ENCODE data around the gene DIAPH3.
"Not testable (repeated sequence)": the region's sequence is repeated elsewhere in the genome, so short reads cannot be mapped to it uniquely, and the experiment has no call there.

Gene DIAPH3

DNA sequence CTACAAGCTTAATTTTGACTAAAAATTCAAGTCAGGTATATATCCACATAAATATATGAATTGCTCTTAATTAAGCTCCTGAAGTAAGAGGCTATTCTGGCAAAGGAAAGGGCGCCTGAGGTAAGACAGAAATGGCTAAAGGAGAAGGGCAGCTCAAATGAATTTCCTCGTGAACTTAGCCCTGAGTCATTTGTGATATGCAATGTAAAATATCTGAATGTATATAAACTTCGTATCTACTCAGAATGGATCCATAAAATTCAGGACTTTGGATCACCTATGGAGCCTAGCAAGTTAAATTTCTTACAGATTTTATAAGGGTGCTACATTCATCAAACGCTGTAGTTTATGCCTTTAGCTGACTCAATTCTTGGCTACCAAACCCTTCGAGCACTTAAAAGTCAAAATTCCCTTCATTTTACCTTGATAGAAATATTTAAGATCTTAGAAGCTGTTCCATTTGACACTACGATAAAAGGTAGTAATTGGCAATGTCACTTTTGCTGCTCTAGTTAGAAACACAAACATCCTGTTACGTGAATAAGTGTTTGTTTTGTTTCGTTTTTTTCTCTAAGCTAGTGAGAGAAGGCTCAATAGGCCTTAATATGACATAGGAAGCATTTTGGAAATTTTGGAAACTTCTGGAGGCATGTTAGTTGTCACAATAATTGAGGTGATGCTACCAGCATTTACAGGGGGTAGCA, 69.2 kb downstream of the DIAPH3 start:
- no peak for DNase-seq

DNA sequence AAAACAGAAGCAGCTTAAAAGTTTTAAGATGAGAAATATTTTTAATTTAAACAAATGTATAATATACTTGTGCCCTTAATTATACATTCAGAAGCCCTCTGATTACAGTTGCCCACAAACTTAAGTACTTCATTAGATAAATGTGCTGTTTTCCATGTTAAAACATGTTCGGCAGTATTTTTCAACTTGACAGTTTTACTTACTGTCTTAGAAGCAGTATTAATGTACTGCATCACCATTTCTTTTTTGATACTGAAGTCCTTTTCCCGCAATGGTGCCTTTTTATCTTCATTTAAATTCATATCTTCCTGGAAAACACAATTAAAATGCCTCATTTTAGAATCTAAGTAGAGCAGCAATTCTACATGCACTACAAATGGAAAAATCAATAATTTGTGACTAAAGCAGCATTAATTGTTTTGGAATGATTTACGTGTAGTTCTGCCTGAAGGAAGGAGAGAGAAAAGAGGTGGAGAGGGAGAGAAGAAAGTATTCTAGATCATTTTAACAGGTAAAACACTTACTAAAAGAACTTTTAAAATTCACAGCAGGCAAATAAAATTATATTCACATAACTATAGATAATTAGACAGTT, 70.2 kb downstream of the DIAPH3 start:
- no peak for DNase-seq

DNA sequence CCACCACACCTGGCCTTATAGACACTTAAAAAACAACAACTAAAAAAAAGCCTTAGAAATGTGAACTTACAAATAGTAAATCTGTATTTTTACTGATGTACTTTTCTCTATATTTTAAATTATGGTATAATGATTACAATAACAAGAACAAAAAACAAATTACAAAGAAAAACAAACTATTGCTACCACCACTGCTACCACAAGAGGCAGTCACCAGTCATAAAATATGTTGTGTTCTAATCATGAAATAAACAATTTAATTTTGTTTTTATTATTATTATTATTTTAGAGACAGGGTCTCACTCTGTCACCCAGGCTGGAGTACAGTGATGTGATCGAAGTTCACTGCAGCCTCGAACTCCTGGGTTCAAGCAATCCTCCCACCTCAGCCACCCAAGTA, 72.2 kb downstream of the DIAPH3 start:
- no peak for DNase-seq

DNA sequence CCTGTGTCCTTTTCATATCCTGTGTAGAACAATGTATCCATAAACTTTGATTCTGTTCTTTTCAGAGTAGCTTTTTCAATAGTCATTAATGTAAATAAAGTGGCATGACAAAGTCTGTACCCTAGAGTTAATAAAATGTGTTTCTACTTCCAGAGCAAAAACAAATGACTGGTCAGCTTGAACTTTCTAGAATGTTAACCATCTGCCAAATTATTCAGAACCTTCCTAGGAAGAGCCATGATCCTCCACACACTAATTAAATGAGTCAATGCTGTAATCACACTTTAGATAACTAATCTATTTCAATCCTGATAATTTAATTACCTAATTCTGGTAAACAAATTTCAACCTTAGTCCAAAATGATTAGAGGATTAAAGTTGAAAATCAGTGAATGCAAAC, 73.2 kb downstream of the DIAPH3 start:
- no peak for DNase-seq

DNA sequence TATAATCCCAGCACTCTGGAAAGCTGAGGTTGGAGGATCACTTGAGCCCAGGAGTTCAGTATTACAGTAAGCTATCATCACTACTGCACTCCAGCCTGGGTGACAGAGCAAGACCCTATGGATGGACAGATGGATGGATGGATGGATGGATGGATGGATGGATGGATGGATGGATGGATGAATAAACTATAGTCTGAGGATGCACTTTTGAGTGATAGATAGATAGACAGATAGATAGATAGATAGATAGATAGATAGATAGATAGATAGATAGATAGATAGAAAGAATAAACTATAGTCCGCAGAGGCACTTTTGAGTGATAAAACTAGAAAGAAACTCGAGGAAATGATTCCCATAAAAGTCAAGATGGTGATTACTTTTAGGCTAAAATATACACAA, 79.9 kb downstream of the DIAPH3 start:
- not testable (repeated sequence) for DNase-seq

DNA sequence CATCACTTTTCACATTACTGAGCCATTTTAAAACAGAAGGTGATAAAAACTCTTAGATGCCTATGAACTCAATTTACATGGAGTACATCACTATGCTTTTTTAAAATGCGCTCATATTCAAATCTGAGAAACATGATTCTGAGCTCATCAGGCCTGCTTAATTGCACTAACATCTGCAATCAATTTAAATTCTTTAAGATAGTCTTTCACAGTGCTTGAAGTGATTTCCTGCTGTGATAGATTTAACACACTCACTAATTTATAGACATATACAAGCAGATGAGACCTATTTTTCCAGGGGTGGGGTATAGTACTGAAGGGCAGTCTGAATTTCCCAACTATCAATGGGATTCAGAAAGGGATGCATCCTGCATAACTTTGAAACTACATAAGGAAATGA, 82.9 kb downstream of the DIAPH3 start:
- DNase-seq = no peak

DNA sequence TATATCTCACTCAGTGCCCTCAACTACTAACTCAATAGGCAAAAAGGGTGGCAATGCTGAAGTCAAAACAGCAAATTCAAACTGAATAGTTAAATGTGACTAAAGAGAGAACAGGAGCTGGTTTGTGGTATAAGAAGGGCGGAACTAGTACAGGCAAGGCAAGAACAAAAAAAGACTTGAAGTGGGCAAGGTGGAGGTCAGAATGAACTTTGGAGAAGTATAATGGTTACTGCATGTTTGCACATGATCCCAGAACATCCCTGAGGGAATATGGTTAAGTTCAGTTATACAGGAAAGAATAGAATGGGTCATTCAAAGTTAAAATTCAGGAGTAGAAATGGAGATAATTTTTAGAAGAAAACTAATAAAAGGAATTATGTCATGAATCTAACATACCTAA, 85.5 kb downstream of the DIAPH3 start:
- DNase-seq = no peak

DNA sequence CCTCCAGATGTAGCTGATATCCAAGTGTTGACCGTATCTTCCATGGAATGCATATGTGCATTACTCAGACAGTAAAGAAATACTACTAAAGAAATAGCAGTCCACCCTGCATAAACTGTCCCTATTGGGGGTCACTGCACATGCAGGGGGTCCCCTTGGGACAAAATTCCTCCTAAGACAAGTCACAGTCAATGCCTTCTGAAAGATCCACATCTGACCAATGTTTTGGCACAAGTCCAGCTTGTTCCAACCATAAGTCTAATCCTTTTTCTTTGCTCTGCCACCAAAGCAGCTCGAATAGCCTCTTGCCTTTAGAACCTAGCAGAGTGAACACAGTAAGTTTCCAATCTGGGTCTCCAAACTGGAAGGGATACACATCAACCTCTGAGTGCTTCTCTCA, 87.9 kb downstream of the DIAPH3 start:
- no peak for DNase-seq

DNA sequence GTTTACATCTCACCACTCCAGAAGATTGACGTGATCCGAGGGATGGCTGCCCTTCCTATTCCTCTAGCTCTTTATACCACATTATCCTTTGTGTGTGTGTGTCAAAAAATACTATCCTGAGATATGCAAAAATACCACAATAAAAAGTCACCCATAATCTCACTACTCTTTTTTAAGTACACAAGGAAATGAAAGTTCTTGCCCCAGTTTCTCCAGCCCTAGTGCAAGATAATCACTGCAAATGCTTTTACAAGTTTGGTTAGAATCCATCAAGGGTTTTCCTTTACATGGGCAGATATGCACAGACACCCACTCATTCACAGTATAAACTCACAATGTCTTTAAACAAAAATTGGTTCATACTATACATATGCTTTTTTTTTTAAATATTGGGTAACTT, 89.3 kb downstream of the DIAPH3 start:
- DNase-seq = no peak

DNA sequence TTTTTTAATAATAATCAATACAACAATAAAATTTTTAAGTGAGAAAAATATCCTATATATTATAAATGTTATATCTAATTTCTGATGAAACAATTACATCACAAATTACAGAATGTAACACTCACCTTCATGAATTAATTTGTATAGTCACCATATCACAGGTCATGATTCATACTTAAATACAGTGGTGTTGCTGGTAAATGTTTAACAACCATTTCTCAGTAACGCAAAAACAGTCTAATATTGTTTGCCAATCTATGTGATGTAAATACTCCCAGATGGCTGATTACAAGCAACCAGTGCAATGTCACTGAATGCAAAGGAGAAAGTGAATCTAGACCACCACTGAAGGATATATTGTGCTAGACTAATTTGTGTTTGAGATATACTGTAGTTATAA, 97.5 kb downstream of the DIAPH3 start:
- DNase-seq = no peak

DNA sequence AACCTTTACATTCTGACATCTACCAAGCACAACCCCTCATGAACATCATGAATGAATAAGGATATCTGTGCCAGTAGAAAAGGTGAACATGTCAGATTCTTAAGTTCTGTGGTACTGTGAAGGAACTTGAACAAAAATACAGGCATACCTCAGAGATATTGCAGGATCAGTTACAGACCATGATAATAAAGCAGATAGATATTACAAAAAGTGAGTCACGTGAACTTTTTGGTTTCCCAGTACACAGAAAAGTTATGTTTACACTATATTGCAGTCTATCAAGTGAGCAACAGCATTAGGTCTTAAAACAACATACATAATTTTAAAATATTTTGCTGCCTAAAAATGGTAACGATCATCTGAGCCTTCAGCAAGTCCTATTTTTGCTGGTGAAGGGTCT, 101.2 kb downstream of the DIAPH3 start:
- DNase-seq = no peak

DNA sequence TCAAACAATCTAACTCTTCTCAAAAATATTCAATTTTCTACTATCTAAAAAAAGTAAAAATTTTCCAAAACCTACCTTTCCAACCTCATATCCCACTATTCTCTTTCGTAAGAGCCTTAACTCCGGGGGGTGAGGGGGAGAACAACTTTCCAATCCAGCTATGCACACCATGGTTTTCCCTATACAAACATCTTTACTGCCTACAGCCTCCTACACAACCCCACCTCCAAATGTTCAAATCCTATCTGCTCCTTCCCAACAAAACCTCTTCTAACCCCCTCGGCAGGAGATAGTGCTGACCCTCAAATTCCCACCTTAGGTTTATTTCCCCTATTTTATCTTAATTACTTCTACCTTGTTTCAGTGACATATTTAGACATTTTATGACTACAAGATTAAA, 102.0 kb downstream of the DIAPH3 start:
- no peak for DNase-seq

DNA sequence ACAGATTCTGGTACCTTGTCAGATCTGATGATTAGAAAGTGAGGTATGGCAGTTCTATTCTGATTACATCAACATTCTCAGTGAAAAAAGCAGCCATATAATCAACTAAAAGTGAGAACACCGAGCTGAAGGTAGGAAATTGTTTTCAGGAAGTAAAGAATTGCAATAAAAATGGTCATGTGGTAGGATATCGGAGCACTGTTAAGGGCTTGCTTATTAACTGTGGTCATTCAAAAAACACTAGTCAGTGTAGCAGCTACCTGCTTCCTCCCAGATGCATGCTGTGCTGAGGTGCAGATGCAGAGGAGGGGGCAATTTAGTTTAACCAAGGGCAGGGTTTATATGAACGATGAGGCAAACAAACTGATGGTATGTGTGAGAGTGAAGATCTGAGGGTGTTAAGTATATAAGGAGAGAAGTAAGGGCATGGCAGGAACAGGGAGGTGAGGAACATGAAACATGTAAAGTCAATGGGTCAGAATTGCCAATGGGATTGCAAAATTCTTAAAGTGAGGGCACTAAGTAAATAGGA, 111.9 kb downstream of the DIAPH3 start:
- no peak for DNase-seq

DNA sequence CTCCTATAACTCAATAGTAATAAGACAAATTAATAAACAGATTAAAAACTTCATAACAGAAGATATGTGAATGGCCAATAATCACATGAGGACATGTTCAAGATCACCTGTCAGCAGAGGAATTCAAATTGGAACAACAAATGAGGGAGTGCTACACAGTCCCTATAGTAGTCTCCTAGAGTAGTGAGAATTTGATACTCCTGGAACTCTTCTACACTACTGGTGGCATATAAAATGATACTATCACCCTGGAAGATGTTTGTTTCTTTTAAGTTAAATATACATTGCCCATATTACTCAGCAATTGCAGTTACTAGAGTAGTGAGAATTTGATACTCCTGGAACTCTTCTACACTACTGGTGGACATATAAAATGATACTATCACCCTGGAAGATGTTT, 115.4 kb downstream of the DIAPH3 start:
- DNase-seq = not testable (repeated sequence)

DNA sequence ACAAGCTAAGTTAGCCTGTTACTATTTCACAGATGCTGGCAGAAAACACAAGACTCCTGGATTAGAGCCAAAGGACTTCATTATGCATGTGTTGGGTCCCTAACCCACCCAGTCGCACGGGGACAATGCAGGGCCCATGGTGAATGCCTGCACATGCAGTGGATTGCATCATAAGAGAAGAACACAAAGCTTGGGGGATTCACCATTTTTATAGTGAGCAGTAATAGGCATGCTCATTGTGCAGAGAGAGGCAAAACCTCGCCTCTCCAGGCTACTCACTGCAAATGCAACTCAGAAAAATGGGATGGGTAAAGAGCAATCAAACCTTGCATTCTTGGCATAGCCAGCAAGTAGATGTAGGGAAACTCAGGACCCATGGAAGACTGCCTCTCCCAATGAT, 115.8 kb downstream of the DIAPH3 start:
- DNase-seq = no peak

DNA sequence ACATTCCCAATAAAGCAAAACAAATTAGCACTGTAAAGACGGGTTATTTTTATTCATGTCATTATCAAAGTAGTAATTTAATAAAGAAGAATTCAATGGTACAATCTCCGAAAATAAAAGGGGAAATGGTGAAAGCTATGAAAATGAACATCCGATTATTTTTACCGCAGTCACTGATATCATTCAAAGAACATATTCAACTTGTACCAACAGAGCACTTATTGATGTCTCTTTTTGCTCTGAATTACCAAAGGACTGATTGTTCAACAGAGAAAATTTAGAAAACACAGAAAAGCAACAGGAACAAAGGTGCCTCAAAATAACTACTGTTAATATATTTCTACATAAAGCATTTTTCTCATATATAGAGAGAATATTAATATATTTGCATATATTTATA, 119.4 kb downstream of the DIAPH3 start:
- DNase-seq = no peak

DNA sequence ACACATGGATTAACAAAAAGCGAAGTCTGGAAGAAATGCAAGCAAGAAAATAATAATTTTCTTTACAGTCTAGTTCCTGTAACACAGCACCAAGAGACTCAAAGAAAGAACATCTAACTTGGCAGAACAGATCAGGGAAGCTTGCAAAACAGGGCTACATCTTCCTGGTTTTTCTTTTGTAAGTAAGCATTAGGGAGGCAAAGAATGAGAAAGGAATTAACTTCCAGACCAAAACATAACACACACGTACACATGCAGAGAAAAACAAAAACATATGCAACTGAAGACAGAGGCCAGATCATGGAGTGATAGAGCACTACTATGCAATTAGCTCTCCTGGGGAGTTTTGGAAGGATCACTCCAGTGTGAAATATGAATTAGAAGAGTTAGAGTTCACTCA, 120.5 kb downstream of the DIAPH3 start:
- DNase-seq = no peak

DNA sequence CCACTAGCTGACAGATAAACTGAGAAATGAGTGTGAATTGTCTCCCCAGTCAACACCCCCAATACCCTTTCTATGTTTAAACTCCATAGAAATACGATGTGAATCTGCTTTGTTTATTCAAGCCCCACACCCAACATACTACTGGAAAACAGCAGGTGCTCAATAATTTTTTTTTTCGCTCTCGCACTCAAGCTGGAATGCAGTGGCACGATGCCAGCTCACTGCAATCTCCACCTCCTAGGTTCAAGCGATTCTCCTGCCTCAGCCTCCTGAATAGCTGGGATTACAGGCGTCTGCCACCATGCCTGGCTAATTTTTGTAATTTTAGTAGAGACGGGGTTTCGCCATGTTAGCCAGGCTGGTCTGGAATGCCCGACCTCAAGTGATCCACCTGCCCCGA, 123.1 kb downstream of the DIAPH3 start:
- not testable (repeated sequence) for DNase-seq

DNA sequence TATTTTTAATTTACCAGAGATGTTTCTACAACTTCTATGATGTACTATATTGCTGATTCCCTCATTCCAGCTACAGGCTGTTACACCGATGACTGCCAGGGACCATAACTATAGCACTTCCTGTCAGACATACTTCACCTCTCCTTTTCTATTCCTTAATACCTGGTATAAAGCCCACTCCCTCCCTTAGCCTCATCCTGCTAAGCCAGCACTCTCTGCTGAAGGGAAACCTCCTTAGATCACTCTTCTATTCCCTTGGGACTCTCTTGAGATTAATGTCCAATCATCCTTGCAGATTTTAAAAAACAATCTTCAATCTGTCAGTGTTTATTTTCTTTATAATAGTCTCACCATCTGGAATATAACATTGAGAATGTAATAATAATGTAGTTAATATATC, 127.9 kb downstream of the DIAPH3 start:
- DNase-seq = no peak

DNA sequence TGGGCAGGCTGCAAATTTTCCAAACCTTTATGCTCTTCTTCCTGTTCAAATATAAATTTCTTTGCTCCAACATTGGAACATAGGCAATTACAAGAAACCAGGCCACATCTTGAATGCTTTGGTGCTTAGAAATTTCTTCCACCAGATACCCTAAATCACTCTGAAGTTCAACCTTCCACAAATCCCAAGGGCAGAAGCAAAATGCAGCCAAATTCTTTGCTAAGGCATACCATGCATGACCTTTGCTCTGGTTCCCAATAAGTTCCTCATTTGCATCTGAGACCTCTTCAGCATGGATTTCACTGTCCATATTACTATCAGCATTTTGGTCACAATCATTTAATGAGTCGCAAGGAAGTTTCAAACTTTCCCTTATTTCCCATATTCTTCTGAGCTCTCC, 130.9 kb downstream of the DIAPH3 start:
- DNase-seq = no peak

DNA sequence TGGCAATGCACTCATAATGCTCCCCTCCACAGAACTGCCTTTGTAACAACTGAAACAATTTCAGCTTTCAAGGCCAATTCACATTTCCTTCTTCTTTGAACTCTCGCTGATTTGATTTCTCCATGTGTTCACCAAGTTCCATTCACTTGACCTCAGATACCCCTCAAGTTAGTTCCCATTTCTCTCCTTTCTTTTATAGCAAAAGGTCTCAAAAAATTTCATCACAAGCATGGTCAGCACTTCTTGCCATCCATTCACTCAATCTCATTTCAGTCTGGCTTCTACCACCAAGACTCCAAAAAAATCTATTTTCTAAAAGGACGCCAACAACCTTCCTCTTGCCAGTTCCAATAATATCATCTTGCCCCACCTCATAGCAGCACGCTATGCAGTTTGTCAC, 135.7 kb downstream of the DIAPH3 start:
- no peak for DNase-seq

DNA sequence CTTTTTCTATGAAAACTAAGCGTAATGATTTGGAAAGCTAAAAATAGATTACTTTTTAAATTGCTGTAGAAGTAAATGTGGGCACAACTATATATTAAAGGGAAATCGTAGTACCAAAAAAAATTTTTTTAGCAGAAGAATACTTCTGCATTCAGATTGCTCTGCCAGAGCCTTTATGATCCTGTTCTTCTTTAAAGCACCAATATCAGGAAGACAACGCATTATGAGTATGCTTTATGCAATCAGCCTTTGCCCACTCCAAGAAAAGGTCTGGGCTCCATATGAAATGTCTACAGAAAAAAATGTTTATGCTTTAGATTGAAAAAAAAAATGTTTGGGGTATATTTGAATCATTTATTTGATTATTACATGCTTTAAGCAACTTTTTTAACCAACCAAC, 137.4 kb downstream of the DIAPH3 start:
- DNase-seq = no peak

DNA sequence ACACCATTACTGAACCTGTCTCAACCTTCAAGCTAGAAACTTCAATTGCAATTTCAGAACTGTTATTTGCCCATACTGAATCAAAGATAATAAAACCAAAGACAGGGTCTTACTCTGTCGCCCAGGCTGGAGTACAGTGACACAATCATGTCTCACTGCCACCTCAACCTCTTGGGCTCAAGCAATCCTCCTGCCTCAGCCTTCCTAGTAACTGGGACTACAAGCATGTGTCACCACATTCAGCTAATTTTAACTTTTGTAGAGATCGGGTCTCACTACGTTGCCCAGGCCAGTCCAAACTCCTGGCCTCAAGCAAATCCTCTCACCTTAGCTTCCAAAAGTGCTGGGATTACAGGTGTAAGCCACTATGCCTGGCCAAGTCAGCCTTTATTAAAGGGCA, 143.4 kb downstream of the DIAPH3 start:
- no peak for DNase-seq
